ENCODE data around the gene RNF34.

- TF ChIP-seq CREB1 (IDR thresholded peaks at IDR 0.05; ENCODE audit: low read depth) (no peak), NFIC (IDR thresholded peaks at IDR 0.05) (no peak), RAD21 (IDR thresholded peaks at IDR 0.05; ENCODE audit: low read depth) (no peak), EP300 (IDR thresholded peaks at IDR 0.05; ENCODE audit: borderline replicate concordance) (no peak), TAF1 (IDR thresholded peaks at IDR 0.05; ENCODE audit: low read depth) (no peak)
Measured at GRCh38 chr12:121456551-121456950, 56.6 kb downstream of the RNF34 start.

Measured in Ishikawa (cell line).